ENCODE measurements around the gene TNFRSF1A. TPM values are rescaled to one million over a fixed set of nuclear protein-coding genes. Genes with fewer than 3 reads are reported as not detected.

Gene TNFRSF1A
- total RNA-seq, 1 experiment from 2014 or later: 95.1 TPM

DNA sequence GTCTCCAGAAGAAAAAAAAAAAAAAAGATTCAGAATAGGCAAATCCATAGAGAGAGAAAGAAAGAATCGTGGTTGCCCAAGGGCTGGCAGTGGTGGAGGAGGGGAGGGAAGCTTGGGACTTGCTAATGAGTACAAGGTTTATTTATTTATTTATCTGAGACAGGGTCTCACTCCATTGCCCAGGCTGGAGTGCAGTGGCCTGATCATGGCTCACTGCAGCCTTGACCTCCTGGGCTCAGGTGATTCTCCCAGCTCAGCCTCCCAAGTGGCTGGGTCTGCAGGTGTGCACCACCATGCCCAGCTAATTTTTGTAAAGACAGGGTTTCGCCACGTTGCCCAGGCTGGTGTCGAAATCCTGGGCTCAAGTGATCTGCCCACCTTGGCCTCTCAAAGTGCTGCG is 9.7 kb upstream of the TNFRSF1A start:
- TF ChIP-seq EZH2 (IDR thresholded peaks at IDR 0.05; ENCODE audit: low read length, unreplicated experiment) (no peak), EZH2phosphoT487 (IDR thresholded peaks at IDR 0.05; ENCODE audit: borderline replicate concordance, low read length) (no peak)
- TF ChIP-seq, protein P1, sequence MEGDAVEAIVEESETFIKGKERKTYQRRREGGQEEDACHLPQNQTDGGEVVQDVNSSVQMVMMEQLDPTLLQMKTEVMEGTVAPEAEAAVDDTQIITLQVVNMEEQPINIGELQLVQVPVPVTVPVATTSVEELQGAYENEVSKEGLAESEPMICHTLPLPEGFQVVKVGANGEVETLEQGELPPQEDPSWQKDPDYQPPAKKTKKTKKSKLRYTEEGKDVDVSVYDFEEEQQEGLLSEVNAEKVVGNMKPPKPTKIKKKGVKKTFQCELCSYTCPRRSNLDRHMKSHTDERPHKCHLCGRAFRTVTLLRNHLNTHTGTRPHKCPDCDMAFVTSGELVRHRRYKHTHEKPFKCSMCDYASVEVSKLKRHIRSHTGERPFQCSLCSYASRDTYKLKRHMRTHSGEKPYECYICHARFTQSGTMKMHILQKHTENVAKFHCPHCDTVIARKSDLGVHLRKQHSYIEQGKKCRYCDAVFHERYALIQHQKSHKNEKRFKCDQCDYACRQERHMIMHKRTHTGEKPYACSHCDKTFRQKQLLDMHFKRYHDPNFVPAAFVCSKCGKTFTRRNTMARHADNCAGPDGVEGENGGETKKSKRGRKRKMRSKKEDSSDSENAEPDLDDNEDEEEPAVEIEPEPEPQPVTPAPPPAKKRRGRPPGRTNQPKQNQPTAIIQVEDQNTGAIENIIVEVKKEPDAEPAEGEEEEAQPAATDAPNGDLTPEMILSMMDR (conservative IDR thresholded peaks at IDR 0.05; ENCODE audit: low read depth, low read length): no peak
- ChIA-PET CTCF (no interaction called here), POLR2A (ENCODE audit: unreplicated experiment) (no interaction called here)
- H2AFZ ChIP-seq (ENCODE audit: low read length): no peak overlapping the region
- H3F3A ChIP-seq (ENCODE audit: low read length, unreplicated experiment): no peaks in the 10 kb centered on the region
- no peaks in the 10 kb centered on the region for H3K27me3 ChIP-seq (ENCODE audit: low read length)
- H3K36me3 ChIP-seq (ENCODE audit: low read depth, low read length): no peaks in the 10 kb centered on the region
- no peak overlapping the region for H3K9ac ChIP-seq (ENCODE audit: low read length)
- H3K4me1 ChIP-seq (ENCODE audit: insufficient read depth, low read length): no peaks in the 10 kb centered on the region
- H4K20me1 ChIP-seq (ENCODE audit: low read length): no peaks in the 10 kb centered on the region
- no peaks in the 10 kb centered on the region for H3K9me3 ChIP-seq (ENCODE audit: low read length)
- DNase-seq: no peak
- H3K9me2 ChIP-seq (replicated peaks; ENCODE audit: low read length): no peaks in the 10 kb centered on the region
- no peak overlapping the region for H3K4me3 ChIP-seq (ENCODE audit: low read length)
- intact Hi-C loops (cut with micrococcal nuclease): no loop called here
- H3K79me2 ChIP-seq (ENCODE audit: low read length): no peaks in the 10 kb centered on the region
- no TSS peak for BruUV-seq (replicated peaks)
- no peak overlapping the region for H3K27ac ChIP-seq (ENCODE audit: low read length)
- no peak overlapping the region for H3K4me2 ChIP-seq (ENCODE audit: low read length)
- no peak for ATAC-seq

DNA sequence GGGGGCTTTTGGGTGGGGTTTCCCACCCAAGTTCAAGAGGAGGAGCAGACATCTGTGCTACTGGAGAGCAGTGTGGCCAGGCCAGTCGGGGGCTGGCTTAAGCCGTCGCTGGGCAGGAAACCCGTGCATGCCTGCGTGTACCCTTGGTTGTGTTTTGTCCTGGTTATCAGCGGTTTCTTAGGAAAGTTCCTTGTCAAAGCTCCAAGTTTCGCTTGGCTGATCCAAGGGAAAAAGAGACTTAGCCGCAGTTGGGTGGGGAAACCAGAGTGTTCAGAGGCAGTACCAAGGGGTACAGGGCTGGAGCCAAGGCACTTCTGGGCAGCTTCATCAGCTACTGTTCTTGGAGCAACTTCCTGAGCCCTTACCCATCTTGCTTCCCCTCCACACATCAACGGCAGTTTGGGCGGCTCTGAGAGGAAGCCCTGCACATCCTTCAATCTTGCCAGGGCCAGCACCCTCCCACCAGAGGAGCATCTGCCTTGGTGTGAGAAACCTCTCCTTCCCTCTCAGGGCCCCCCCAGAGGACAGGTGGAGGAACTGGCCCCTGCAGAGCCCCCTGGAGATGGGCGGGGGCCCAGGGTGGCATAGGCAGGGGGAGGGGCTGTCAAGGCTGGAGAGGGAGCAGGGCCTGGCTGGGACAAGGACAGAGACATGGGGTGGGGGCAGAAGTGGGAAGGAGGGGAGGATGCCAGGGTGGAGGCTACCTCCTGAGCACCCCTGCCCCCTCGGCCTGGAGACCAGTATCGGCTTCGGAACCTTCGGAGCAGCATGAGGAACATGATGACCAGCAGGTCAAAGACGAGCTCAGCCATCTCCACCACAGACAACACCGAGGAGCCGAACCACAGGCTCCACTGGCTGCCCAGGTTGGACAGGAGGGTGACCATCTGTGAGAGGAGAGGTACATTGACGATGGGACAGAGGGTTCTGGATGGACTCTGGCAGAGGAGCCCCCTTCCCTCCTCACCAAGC is 5.8 kb upstream of the TNFRSF1A start:
- Histone ChIP-seq H3K4me1 (ENCODE audit: insufficient read depth, low read length) (peaks cover 22% of the 10 kb centered on the region), H2AFZ (ENCODE audit: low read length) (no peak overlapping the region), H3K36me3 (ENCODE audit: low read depth, low read length) (no peaks in the 10 kb centered on the region), H3K79me2 (ENCODE audit: low read length) (no peaks in the 10 kb centered on the region), H3K9me2 (replicated peaks; ENCODE audit: low read length) (no peaks in the 10 kb centered on the region), H3K9me3 (ENCODE audit: low read length) (no peaks in the 10 kb centered on the region), H3K27ac (ENCODE audit: low read length) (no peak overlapping the region), H3K27me3 (ENCODE audit: low read length) (no peaks in the 10 kb centered on the region), H3K4me2 (ENCODE audit: low read length) (no peak overlapping the region), H4K20me1 (ENCODE audit: low read length) (no peaks in the 10 kb centered on the region), H3F3A (ENCODE audit: low read length, unreplicated experiment) (no peaks in the 10 kb centered on the region), H3K9ac (ENCODE audit: low read length) (no peak overlapping the region), H3K4me3 (ENCODE audit: low read length) (no peak overlapping the region)
- ATAC-seq (no peak), DNase-seq (no peak)
- CTCF ChIA-PET: no interaction called here
- POLR2A ChIA-PET (ENCODE audit: unreplicated experiment): no interaction called here
- TF ChIP-seq EZH2 (IDR thresholded peaks at IDR 0.05; ENCODE audit: low read length, unreplicated experiment) (no peak), EZH2phosphoT487 (IDR thresholded peaks at IDR 0.05; ENCODE audit: borderline replicate concordance, low read length) (no peak)
- TF ChIP-seq, protein P1 (conservative IDR thresholded peaks at IDR 0.05; ENCODE audit: low read depth, low read length): no peak
- BruUV-seq (replicated peaks): no TSS peak
- intact Hi-C loops (cut with micrococcal nuclease): no loop called here

DNA sequence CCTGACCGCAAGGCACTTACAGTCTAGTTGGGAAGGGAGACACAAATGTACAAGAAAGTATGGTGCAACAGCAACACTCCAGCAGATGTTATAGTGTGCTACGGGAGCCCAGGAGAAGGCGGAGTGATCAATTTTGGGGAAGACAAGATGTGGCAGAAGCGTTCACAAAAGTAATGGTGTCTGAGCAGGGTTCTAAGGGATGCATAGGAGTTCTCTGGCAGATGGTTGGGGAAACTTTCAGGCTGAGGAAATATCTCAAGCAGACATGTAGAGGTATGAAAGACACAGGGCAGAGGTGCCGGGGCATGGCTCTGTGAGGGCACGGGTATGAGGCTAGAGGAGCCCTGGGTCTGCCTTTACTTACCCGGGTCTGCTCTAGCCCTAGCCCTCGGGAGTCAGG is 5.1 kb upstream of the TNFRSF1A start:
- TF ChIP-seq EZH2 (IDR thresholded peaks at IDR 0.05; ENCODE audit: low read length, unreplicated experiment) (no peak), EZH2phosphoT487 (IDR thresholded peaks at IDR 0.05; ENCODE audit: borderline replicate concordance, low read length) (no peak)
- TF ChIP-seq, protein P1 (conservative IDR thresholded peaks at IDR 0.05; ENCODE audit: low read depth, low read length): no peak
- no peaks in the 10 kb centered on the region for H3K9me2 ChIP-seq (replicated peaks; ENCODE audit: low read length)
- peaks cover 29% of the 10 kb centered on the region for H3K4me1 ChIP-seq (ENCODE audit: insufficient read depth, low read length)
- H3K36me3 ChIP-seq (ENCODE audit: low read depth, low read length): no peaks in the 10 kb centered on the region
- no peaks in the 10 kb centered on the region for H3K27me3 ChIP-seq (ENCODE audit: low read length)
- CTCF ChIA-PET: no interaction called here
- POLR2A ChIA-PET (ENCODE audit: unreplicated experiment): interaction anchor here (0.8 kb wide), 1 partner anchor 11 kb away, joined by 3 read pairs; no protein-coding TSS in a partner anchor
- no TSS peak for BruUV-seq (replicated peaks)
- no peak overlapping the region for H3K4me2 ChIP-seq (ENCODE audit: low read length)
- intact Hi-C loops (cut with micrococcal nuclease): no loop called here
- DNase-seq (no peak), ATAC-seq (no peak)
- H3K4me3 ChIP-seq (ENCODE audit: low read length): no peak overlapping the region
- peaks cover 6% of the 10 kb centered on the region for H3K79me2 ChIP-seq (ENCODE audit: low read length)
- H3K27ac ChIP-seq (ENCODE audit: low read length): no peak overlapping the region
- H3K9ac ChIP-seq (ENCODE audit: low read length): no peak overlapping the region
- H4K20me1 ChIP-seq (ENCODE audit: low read length): no peaks in the 10 kb centered on the region
- no peaks in the 10 kb centered on the region for H3K9me3 ChIP-seq (ENCODE audit: low read length)
- H3F3A ChIP-seq (ENCODE audit: low read length, unreplicated experiment): no peaks in the 10 kb centered on the region
- no peak overlapping the region for H2AFZ ChIP-seq (ENCODE audit: low read length)
